ENCODE measurements around the gene HBS1L.

Gene HBS1L

GRCh38 chr6:135036731-135037420 lies 17.7 kb downstream of the HBS1L start:
- no peak for DNase-seq (ENCODE audit: low read depth)

GRCh38 chr6:135033238-135033637 lies 21.4 kb downstream of the HBS1L start:
- no peak for DNase-seq (ENCODE audit: low read depth)

GRCh38 chr6:135030532-135031178 lies 24.0 kb downstream of the HBS1L start:
- no peak for DNase-seq (ENCODE audit: low read depth)

GRCh38 chr6:135030056-135030473 lies 24.6 kb downstream of the HBS1L start:
- DNase-seq (ENCODE audit: low read depth), result no peak

- no peak for DNase-seq (ENCODE audit: low read depth)
Observed at GRCh38 chr6:135025775-135026174, 28.8 kb downstream of the HBS1L start.

- no peak for DNase-seq (ENCODE audit: low read depth)
Observed at GRCh38 chr6:135025175-135025574, 29.4 kb downstream of the HBS1L start.

- DNase-seq (ENCODE audit: low read depth), result no peak
Observed at GRCh38 chr6:135022050-135022697, 32.4 kb downstream of the HBS1L start.

GRCh38 chr6:135021310-135022049 lies 33.1 kb downstream of the HBS1L start:
- no peak for DNase-seq (ENCODE audit: low read depth)

GRCh38 chr6:135018941-135019340 lies 35.7 kb downstream of the HBS1L start:
- no peak for DNase-seq (ENCODE audit: low read depth)

- no peak for DNase-seq (ENCODE audit: low read depth)
Observed at GRCh38 chr6:135018052-135018451, 36.6 kb downstream of the HBS1L start.

- no peak for DNase-seq (ENCODE audit: low read depth)
Observed at GRCh38 chr6:135014353-135014832, 40.2 kb downstream of the HBS1L start.

GRCh38 chr6:135013211-135013610 lies 41.4 kb downstream of the HBS1L start:
- no peak for DNase-seq (ENCODE audit: low read depth)

GRCh38 chr6:135012764-135013163 lies 41.9 kb downstream of the HBS1L start:
- no peak for DNase-seq (ENCODE audit: low read depth)

GRCh38 chr6:135012349-135012748 lies 42.3 kb downstream of the HBS1L start:
- DNase-seq (ENCODE audit: low read depth), result no peak

- DNase-seq (ENCODE audit: low read depth), result no peak
Observed at GRCh38 chr6:135008941-135009290, 45.7 kb downstream of the HBS1L start.

- no peak for DNase-seq (ENCODE audit: low read depth)
Observed at GRCh38 chr6:135008072-135008940, 46.3 kb downstream of the HBS1L start.

- no peak for DNase-seq (ENCODE audit: low read depth)
Observed at GRCh38 chr6:135006386-135006914, 48.2 kb downstream of the HBS1L start.

- no peak for DNase-seq (ENCODE audit: low read depth)
Observed at GRCh38 chr6:135004399-135004798, 50.2 kb downstream of the HBS1L start.

GRCh38 chr6:135002974-135003703 lies 51.5 kb downstream of the HBS1L start:
- no peak for DNase-seq (ENCODE audit: low read depth)

- DNase-seq (ENCODE audit: low read depth), result no peak
Observed at GRCh38 chr6:135002229-135002844, 52.3 kb downstream of the HBS1L start.
